H1 (cell line): Measurements from ENCODE around the gene CRISPLD2. TPM values are rescaled to one million over a fixed set of nuclear protein-coding genes. Genes with fewer than 3 reads are reported as not detected.

Experiments
- ATF2 ChIP-seq: IDR thresholded peaks from 2 replicates; pipeline ENCODE4 v1.6.1; 2012; ENCODE audit warnings: low read length, inconsistent platforms
- CEBPB ChIP-seq: IDR thresholded peaks from 2 replicates; pipeline ENCODE4 v1.6.1; 2012; ENCODE audit warnings: low read depth, low read length
- ZNF274 ChIP-seq: IDR thresholded peaks from 2 replicates; pipeline ENCODE4 v1.7.0; 2012; ENCODE audit warnings: low read length, borderline replicate concordance; ENCODE audit errors: extremely low read depth
- polyA plus RNA-seq, 7 experiments: library from polyadenylated mRNA; depleted of rRNA in 3 of 7; stranded (reverse) in 5 of 7; unstranded in 2 of 7; fragments of >200 nt in 5 of 7; fragments of 200-250 nt in 2 of 7; gene quantifications; 1 replicate in 5 of 7; 2 replicates in 1 of 7; 4 replicates in 1 of 7; pipeline versions ENCODE4 v1.2.1 to v1.2.3, GENCODE V29; 2011 to 2013; ENCODE audit warnings: missing spikeins in 2 of 7, mixed read lengths in 2 of 7
- total RNA-seq: library from RNA; stranded (reverse); fragmentation: NEBNext Ultra II Directional; extraction: Animal tissue kit (Norgen Biotek cat#: 25700); gene quantifications from 2 replicates; pipeline ENCODE4 v1.2.1, GENCODE V29; 2021

Gene CRISPLD2
- total and polyA plus RNA-seq, 2 of the 8 experiments (the other 6 are each of a cell fraction or from before 2014, with no cell fraction given) = 2.7 to 5.1 TPM

- TF ChIP-seq CEBPB = no peak
- no peak for TF ChIP-seq ATF2
- no peak for TF ChIP-seq ZNF274
Observed at GRCh38 chr16:84940670-84941551, 121.1 kb downstream of the CRISPLD2 start (continued).
